Effector memory CD8-positive, alpha-beta T cell (primary cell): Measurements from ENCODE around the gene ZBTB46.
"Not testable (repeated sequence)": the region's sequence is repeated elsewhere in the genome, so short reads cannot be mapped to it uniquely, and the experiment has no call there.

Source experiments
- ATAC-seq: fragments of 150-1000 bp; cut with Tn5 transposase; replicated peaks from 2 replicates; pipeline ENCODE4 v1.10.0; 2021; ENCODE audit warnings: mild to moderate bottlenecking, moderate library complexity
- DNase-seq, 3 experiments: peaks; one replicate each; pipeline ENCODE4 v3.0.0; 2021
- H3K27ac Mint-ChIP-seq, 2 donors: one replicate each; pipeline ENCODE4 v1.8.0; 2022; ENCODE audit warnings: mild to moderate bottlenecking in 2 of 2, mixed read lengths in 2 of 2, moderate library complexity in 2 of 2
- H3K27me3 Mint-ChIP-seq, 2 donors: one replicate each; pipeline ENCODE4 v1.8.0; 2022; ENCODE audit warnings: mixed read lengths in 2 of 2
- H3K36me3 Mint-ChIP-seq: one replicate; pipeline ENCODE4 v1.8.0; 2022; ENCODE audit warnings: mild to moderate bottlenecking, moderate library complexity, mixed read lengths; ENCODE audit not compliant: insufficient read depth
- H3K4me1 Mint-ChIP-seq, 2 donors: one replicate each; pipeline ENCODE4 v1.8.0; 2022; ENCODE audit warnings: low read depth in 2 of 2, mixed read lengths in 2 of 2
- H3K4me3 Mint-ChIP-seq, 2 donors: one replicate each; pipeline ENCODE4 v1.8.0; 2022; ENCODE audit warnings: mild to moderate bottlenecking in 2 of 2, mixed read lengths in 2 of 2, moderate library complexity in 2 of 2
- H3K9me3 Mint-ChIP-seq, 2 donors: one replicate each; pipeline ENCODE4 v1.8.0; 2022; ENCODE audit warnings: mixed read lengths in 2 of 2

ZBTB46 gene

DNA sequence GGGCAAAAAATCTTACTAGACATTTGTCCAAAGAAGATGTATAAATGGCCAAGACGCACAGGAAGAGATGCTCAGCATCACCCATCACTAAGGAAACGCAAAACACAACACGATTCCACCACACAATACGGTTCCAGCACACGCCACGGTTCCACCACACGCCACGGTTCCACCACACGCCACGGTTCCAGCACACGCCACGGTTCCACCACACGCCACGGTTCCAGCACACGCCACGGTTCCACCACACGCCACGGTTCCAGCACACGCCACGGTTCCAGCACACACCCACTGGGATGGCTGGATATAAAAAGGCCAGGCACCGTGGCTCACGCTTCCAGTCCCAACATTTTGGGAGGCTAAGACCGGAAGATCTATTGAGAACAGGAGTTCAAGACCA, 54.2 kb downstream of the ZBTB46 start:
- H3K9me3 Mint-ChIP-seq, ATAC-seq, H3K27ac Mint-ChIP-seq, H3K4me1 Mint-ChIP-seq, H3K27me3 Mint-ChIP-seq, H3K4me3 Mint-ChIP-seq, DNase-seq: not testable (repeated sequence)
- peaks cover 13% of the 10 kb centered on the region for H3K36me3 Mint-ChIP-seq

GRCh38 chr20:63775096-63775978, 55.7 kb downstream of the ZBTB46 start:
- peak overlapping the region in 1 of 2 donors; percentile 44 for H3K27ac Mint-ChIP-seq

DNA sequence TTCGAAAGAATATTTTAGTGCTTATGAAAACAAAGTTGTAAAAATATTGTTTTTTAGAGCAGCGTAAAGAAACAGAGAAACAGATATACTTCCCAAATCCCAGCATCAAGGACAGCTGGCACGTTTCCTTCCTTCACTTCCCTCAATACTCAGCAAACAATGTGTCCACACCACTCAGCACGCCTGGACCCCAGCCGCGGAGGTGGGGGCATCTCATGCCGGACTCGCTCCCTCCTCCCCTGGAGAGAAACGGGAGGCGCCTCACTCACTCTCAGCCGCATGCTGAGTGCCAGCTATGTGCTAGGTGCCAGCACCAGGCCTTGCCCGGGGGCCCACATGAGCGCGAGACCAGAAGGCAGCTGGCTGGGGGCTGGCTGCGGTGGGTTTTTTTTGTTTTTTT, 56.8 kb downstream of the ZBTB46 start:
- H3K27ac Mint-ChIP-seq, result no peak overlapping the region
- H3K27me3 Mint-ChIP-seq, result no peaks in the 10 kb centered on the region
- H3K36me3 Mint-ChIP-seq, result peaks cover 5% of the 10 kb centered on the region
- no peaks in the 10 kb centered on the region for H3K4me1 Mint-ChIP-seq
- H3K9me3 Mint-ChIP-seq, result no peaks in the 10 kb centered on the region
- no peak overlapping the region for H3K4me3 Mint-ChIP-seq
- DNase-seq, result no peak
- ATAC-seq, result no peak

More at GRCh38 chr20:63775096-63775978, 55.7 kb downstream of the ZBTB46 start:
- Mint-ChIP-seq H3K9me3 (no peaks in the 10 kb centered on the region), H3K36me3 (peaks cover 5% of the 10 kb centered on the region), H3K4me1 (no peaks in the 10 kb centered on the region), H3K27me3 (no peaks in the 10 kb centered on the region), H3K4me3 (peak overlapping the region in 1 of 2 donors; percentile 56)
- peak in 1 of 3 experiments; percentile 14 for DNase-seq
- peak; percentile 41 for ATAC-seq

DNA sequence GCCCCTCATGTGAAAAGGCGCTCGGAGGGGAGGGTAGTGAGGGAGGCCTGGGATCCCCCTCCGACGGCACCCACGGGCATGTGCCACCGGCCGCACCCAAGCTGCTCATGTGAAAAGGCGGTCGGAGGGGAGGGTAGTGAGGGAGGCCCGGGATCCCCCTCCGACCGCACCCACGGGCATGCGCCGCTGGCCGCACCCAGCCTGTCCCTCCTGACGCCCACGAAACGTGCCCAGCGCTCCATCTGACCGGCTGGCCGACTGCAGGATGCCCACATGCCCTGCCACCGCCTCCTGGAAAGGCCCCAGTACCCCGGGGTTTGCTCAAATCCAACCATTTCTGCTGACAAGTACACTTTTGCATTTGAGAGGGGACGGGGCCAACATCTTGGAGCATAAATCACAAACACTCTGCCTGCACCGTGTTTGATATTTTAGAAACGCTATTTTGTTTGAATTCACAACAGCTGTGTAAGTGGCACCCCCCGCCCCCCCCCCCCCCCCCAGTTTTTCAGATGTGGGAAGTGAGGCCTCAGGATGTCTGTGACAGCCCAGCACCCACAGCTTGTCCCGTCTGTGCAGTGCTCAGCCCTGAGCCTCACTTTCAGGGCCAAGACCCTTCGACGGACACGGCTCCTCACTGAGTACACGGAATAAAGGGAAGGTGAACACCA, 57.4 kb downstream of the ZBTB46 start:
- Mint-ChIP-seq H3K27ac (no peak overlapping the region), H3K9me3 (no peaks in the 10 kb centered on the region), H3K27me3 (no peaks in the 10 kb centered on the region), H3K4me1 (no peaks in the 10 kb centered on the region), H3K36me3 (peaks cover 5% of the 10 kb centered on the region), H3K4me3 (no peak overlapping the region)
- ATAC-seq (no peak), DNase-seq (no peak)

DNA sequence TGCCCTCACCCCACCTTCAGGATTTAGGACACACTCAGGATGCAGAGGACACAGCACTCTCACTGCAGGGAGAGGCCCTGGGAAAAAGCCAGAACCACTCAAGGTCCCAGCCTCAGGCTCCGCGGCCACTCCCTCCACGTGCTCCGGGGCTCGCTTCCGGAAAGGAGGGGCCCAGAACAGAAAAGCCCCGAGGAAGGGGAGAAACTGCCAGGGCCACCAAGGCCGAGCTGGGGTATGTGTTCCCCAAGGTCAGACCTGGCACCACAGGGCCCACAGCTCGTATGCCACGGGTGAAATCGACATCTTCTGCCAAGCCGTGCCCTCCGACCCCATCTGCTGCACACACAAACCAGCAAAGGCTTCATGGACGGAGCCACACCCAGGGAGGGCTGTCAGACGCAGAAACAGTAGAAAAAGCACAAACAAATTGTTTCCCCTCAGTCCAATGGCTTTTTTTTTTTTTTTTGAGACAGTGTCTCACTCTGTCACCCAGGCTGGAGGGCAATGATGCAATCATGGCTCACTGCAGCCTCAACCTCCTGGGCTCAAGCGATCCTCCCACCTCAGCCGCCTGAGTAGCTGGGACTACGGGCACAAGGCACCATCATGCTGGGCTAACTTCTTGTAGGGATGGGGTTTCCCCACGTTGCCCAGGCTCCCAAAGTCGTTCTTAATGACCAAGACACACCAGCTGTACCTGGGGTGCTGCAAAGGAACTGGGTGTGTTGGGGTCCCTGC, 58.1 kb downstream of the ZBTB46 start:
- DNase-seq (no peak), ATAC-seq (no peak)
- Mint-ChIP-seq H3K36me3 (peaks cover 5% of the 10 kb centered on the region), H3K4me3 (no peak overlapping the region), H3K27ac (no peak overlapping the region), H3K27me3 (no peaks in the 10 kb centered on the region), H3K4me1 (no peaks in the 10 kb centered on the region), H3K9me3 (no peaks in the 10 kb centered on the region)

GRCh38 chr20:63771046-63771707, 59.9 kb downstream of the ZBTB46 start:
- H3K4me3 Mint-ChIP-seq, result no peak overlapping the region
- no peak overlapping the region for H3K27ac Mint-ChIP-seq
- peaks cover 0 to 7% of the 10 kb centered on the region in 2 donors for H3K27me3 Mint-ChIP-seq
- H3K9me3 Mint-ChIP-seq, result no peaks in the 10 kb centered on the region
- H3K4me1 Mint-ChIP-seq, result no peaks in the 10 kb centered on the region
- H3K36me3 Mint-ChIP-seq, result peaks cover 5% of the 10 kb centered on the region
- no peak for DNase-seq
- no peak for ATAC-seq

- Mint-ChIP-seq H3K36me3 (peaks cover 2% of the 10 kb centered on the region), H3K27me3 (peaks cover 0 to 7% of the 10 kb centered on the region in 2 donors), H3K4me3 (no peak overlapping the region), H3K4me1 (no peaks in the 10 kb centered on the region), H3K27ac (no peak overlapping the region), H3K9me3 (no peaks in the 10 kb centered on the region)
- DNase-seq (no peak), ATAC-seq (no peak)
These were observed 61.1 kb downstream of the ZBTB46 start for GRCh38 chr20:63769891-63770474.

GRCh38 chr20:63768591-63769515, 62.2 kb downstream of the ZBTB46 start:
- Mint-ChIP-seq H3K4me3 (no peak overlapping the region), H3K27me3 (peaks cover 0 to 7% of the 10 kb centered on the region in 2 donors), H3K4me1 (no peaks in the 10 kb centered on the region), H3K36me3 (peaks cover 2% of the 10 kb centered on the region), H3K9me3 (no peaks in the 10 kb centered on the region), H3K27ac (no peak overlapping the region)
- no peak for ATAC-seq
- DNase-seq, result no peak

GRCh38 chr20:63767886-63768285, 63.2 kb downstream of the ZBTB46 start:
- no peak overlapping the region for H3K27ac Mint-ChIP-seq
- DNase-seq (no peak), ATAC-seq (no peak)
- no peak overlapping the region for H3K4me3 Mint-ChIP-seq
- peaks cover 2% of the 10 kb centered on the region for H3K36me3 Mint-ChIP-seq
- H3K9me3 Mint-ChIP-seq, result no peaks in the 10 kb centered on the region
- peaks cover 0 to 7% of the 10 kb centered on the region in 2 donors for H3K27me3 Mint-ChIP-seq
- H3K4me1 Mint-ChIP-seq, result no peaks in the 10 kb centered on the region

DNA sequence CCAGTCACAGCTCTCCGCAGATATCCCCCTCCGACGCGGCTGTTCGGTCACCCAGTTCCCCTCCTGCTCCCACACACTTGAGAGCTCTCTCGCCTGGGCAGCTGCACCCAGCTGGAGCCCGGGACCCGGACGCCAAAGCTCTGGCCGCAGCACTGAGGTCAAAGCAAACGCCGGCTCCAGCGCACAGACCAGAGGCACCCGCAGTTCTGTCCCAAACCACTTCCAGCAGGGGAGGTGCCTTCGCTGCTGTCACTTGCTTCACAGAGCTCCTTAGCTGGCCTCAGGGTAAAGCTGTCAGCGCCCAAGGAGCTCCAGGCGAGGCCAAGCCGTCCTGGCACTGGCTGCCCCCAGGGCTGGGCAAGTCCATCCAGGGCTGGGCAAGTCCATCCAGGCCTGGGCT, 63.6 kb downstream of the ZBTB46 start:
- Mint-ChIP-seq H3K4me3 (no peak overlapping the region), H3K27me3 (peaks cover 0 to 7% of the 10 kb centered on the region in 2 donors), H3K4me1 (no peaks in the 10 kb centered on the region), H3K9me3 (no peaks in the 10 kb centered on the region), H3K27ac (no peak overlapping the region), H3K36me3 (no peaks in the 10 kb centered on the region)
- DNase-seq (no peak), ATAC-seq (no peak)

DNA sequence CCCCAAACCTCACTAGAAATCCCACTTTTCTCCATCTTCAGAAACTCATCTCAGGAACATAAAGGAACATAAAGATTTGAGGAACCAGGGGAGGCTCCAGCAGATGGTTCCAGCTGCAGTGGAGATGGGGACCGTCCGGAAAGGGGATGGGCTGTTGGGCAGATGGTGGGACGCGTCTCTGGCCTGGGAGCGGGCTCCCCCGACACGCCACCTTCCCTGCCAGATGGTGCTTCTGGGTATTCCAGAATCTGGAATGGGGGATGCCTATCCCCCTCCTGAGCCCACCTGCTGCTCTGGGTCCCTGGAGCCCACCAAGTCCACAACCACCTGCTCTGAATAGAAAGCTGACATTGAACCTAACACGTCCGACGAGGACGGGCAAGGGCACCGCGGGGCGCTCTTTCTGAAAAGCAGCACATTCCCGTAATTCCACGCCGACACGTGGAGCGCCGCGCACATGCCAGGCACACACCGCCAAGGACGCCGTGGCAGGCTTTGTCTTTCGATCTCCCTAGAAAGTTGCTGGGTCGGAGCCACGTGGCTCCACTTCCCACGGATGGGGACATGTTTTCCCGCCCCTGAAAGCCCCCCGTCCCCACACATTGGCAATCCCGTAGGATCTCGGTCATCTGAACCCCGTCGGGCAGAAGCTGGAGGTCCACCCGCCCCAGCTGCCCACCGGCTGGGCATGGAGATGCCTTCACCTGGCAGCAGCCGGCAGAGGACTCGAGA, 64.2 kb downstream of the ZBTB46 start:
- H3K36me3 Mint-ChIP-seq, result no peaks in the 10 kb centered on the region

More for the DNA sequence above, 64.2 kb downstream of the ZBTB46 start:
- H3K27me3 Mint-ChIP-seq, result peaks cover 0 to 7% of the 10 kb centered on the region in 2 donors
- peaks cover 0 to under 1% of the 10 kb centered on the region in 2 donors for H3K4me1 Mint-ChIP-seq
- no peak for ATAC-seq
- no peak overlapping the region for H3K27ac Mint-ChIP-seq
- DNase-seq, result no peak
- H3K9me3 Mint-ChIP-seq, result no peaks in the 10 kb centered on the region
- no peak overlapping the region for H3K4me3 Mint-ChIP-seq
